Loucy (cell line): ENCODE data around the gene USO1.
"Not testable (repeated sequence)": the region's sequence is repeated elsewhere in the genome, so short reads cannot be mapped to it uniquely, and the experiment has no call there.

Source experiments
- H2AFZ ChIP-seq: fragments of 200-600 bp; sonication (generic); 2 replicates; pipeline ENCODE4 v1.6.0; 2016; ENCODE audit warnings: antibody characterized with exemption, mild to moderate bottlenecking, low read length, moderate library complexity
- H3F3A ChIP-seq: fragments of 200-600 bp; 2 replicates; pipeline ENCODE4 v1.6.0; 2016; ENCODE audit warnings: antibody characterized with exemption, low read depth, mild to moderate bottlenecking
- H3K27me3 ChIP-seq: fragments of 200-600 bp; sonication (generic); 2 replicates; pipeline ENCODE4 v1.6.1; 2014; ENCODE audit warnings: low read length, mild to moderate bottlenecking; ENCODE audit not compliant: insufficient read depth, poor library complexity, severe bottlenecking
- H3K36me3 ChIP-seq: fragments of 200-600 bp; sonication (generic); 2 replicates; pipeline ENCODE4 v1.6.1; 2016; ENCODE audit warnings: low read length; ENCODE audit not compliant: insufficient read depth
- H3K4me1 ChIP-seq: fragments of 200-600 bp; sonication (generic); 2 replicates; pipeline ENCODE4 v1.5.1; 2014; ENCODE audit warnings: low read length, mild to moderate bottlenecking; ENCODE audit not compliant: insufficient read depth, poor library complexity, severe bottlenecking
- H3K4me2 ChIP-seq: fragments of 200-600 bp; sonication (generic); 2 replicates; pipeline ENCODE4 v1.6.0; 2014; ENCODE audit warnings: antibody characterized with exemption, low read length, low read depth, mild to moderate bottlenecking; ENCODE audit not compliant: poor library complexity, severe bottlenecking
- H3K4me3 ChIP-seq: fragments of 200-600 bp; sonication (generic); 2 replicates; pipeline ENCODE4 v1.5.1; 2014; ENCODE audit warnings: low read length, mild to moderate bottlenecking, mixed read lengths; ENCODE audit not compliant: poor library complexity, severe bottlenecking
- H3K79me2 ChIP-seq: fragments of 200-600 bp; sonication (generic); 2 replicates; pipeline ENCODE4 v1.6.1; 2014; ENCODE audit warnings: low read length; ENCODE audit not compliant: insufficient read depth
- H3K9ac ChIP-seq: fragments of 200-600 bp; sonication (generic); 2 replicates; pipeline ENCODE4 v1.6.0; 2014; ENCODE audit warnings: mild to moderate bottlenecking, low read depth, low read length, moderate library complexity; ENCODE audit not compliant: poor library complexity, severe bottlenecking
- H3K9me2 ChIP-seq: fragments of 200-600 bp; sonication (generic); replicated peaks from 2 replicates; pipeline ENCODE4 v1.6.1; 2016; ENCODE audit warnings: low read depth, low read length, mixed read lengths
- H3K9me3 ChIP-seq: fragments of 200-600 bp; sonication (generic); 2 replicates; pipeline ENCODE4 v1.6.1; 2014; ENCODE audit warnings: mild to moderate bottlenecking, antibody characterized with exemption, low read length, low read depth; ENCODE audit not compliant: insufficient read depth
- H4K20me1 ChIP-seq: fragments of 200-600 bp; sonication (generic); 2 replicates; pipeline ENCODE4 v1.6.0; 2014; ENCODE audit warnings: antibody characterized with exemption, low read length, mild to moderate bottlenecking; ENCODE audit not compliant: insufficient read depth, poor library complexity, severe bottlenecking
- EZH2phosphoT487 ChIP-seq: fragments of 200-600 bp; IDR thresholded peaks from 2 replicates; pipeline ENCODE4 v1.6.1; 2018; ENCODE audit warnings: antibody characterized with exemption, mild to moderate bottlenecking, moderate library complexity, borderline replicate concordance
- TF ChIP-seq, protein P1 (sequence below): fragments of 200-600 bp; sonication (generic); conservative IDR thresholded peaks from 2 replicates; pipeline ENCODE4 v1.5.1; 2014; ENCODE audit warnings: mild to moderate bottlenecking, antibody characterized with exemption, low read length

Gene USO1

GRCh38 chr4:75723163-75724065 lies 963 bp upstream of the USO1 start:
- Histone ChIP-seq H3K9me2 (no peaks in the 10 kb centered on the region), H3F3A (no peaks in the 10 kb centered on the region), H3K79me2 (peaks cover 67% of the 10 kb centered on the region), H3K27me3 (no peaks in the 10 kb centered on the region), H3K4me1 (peaks cover 50% of the 10 kb centered on the region), H3K9me3 (no peaks in the 10 kb centered on the region), H4K20me1 (peaks cover 25% of the 10 kb centered on the region), H3K36me3 (no peaks in the 10 kb centered on the region), H3K9ac (peak overlapping the region; percentile 86), H3K4me3 (peak overlapping the region; percentile 74), H3K4me2 (peak overlapping the region; percentile 96), H2AFZ (peak overlapping the region; percentile 86)
- no peak for TF ChIP-seq EZH2phosphoT487
- TF ChIP-seq, protein P1, sequence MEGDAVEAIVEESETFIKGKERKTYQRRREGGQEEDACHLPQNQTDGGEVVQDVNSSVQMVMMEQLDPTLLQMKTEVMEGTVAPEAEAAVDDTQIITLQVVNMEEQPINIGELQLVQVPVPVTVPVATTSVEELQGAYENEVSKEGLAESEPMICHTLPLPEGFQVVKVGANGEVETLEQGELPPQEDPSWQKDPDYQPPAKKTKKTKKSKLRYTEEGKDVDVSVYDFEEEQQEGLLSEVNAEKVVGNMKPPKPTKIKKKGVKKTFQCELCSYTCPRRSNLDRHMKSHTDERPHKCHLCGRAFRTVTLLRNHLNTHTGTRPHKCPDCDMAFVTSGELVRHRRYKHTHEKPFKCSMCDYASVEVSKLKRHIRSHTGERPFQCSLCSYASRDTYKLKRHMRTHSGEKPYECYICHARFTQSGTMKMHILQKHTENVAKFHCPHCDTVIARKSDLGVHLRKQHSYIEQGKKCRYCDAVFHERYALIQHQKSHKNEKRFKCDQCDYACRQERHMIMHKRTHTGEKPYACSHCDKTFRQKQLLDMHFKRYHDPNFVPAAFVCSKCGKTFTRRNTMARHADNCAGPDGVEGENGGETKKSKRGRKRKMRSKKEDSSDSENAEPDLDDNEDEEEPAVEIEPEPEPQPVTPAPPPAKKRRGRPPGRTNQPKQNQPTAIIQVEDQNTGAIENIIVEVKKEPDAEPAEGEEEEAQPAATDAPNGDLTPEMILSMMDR, result no peak

DNA sequence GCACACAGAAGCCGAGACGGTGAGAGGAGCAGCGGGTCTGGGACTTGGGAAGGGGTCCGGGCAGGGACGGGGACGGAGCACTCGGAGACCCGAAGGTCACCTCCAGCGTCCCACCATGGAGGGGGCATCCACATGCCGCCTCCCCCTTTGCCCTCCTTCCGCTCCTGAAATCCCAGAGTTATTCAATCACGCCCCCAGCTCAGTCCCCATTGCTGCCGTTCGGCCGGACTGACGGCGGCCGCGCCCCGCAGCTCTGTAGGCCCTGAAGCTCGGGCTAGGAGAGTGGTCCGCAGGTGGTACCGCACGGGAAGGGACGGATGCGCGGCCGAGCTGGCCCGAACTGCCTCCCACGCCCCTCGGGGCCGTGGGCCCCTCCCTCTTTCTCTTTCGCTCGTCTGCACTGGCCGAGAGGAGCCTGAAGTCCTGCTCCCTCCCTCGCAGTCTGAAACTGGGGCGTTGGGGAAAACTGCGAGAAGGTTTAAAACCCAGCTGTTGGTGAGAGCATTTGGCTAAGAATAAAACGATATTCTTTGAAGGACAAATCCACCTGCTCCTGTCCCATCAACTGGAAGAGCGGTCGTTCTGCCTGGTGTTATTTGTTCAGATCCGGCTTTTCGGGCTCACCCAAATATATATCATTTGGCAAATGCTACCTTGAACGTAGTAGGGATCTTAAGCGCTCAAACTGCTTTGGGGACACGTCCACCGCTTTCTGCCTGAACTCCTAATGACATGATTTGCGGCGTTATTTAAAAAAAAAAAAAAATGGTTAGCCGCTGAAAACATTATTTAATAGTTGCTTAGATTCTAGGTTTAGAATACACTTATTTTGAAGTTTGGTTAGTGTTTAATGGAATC lies 719 bp downstream of the USO1 start:
- no peaks in the 10 kb centered on the region for H3K27me3 ChIP-seq
- H3F3A ChIP-seq, result no peaks in the 10 kb centered on the region
- H3K9ac ChIP-seq, result peak overlapping the region; percentile 86
- peaks cover 29% of the 10 kb centered on the region for H4K20me1 ChIP-seq
- peaks cover 80% of the 10 kb centered on the region for H3K79me2 ChIP-seq
- peak overlapping the region; percentile 92 for H2AFZ ChIP-seq
- H3K4me1 ChIP-seq, result peaks cover 60% of the 10 kb centered on the region
- no peaks in the 10 kb centered on the region for H3K9me2 ChIP-seq
- H3K4me2 ChIP-seq, result peak overlapping the region; percentile 87
- TF ChIP-seq EZH2phosphoT487, result no peak
- TF ChIP-seq, protein P1, result no peak
- peak overlapping the region; percentile 74 for H3K4me3 ChIP-seq
- H3K9me3 ChIP-seq, result no peaks in the 10 kb centered on the region
- H3K36me3 ChIP-seq, result no peaks in the 10 kb centered on the region

DNA sequence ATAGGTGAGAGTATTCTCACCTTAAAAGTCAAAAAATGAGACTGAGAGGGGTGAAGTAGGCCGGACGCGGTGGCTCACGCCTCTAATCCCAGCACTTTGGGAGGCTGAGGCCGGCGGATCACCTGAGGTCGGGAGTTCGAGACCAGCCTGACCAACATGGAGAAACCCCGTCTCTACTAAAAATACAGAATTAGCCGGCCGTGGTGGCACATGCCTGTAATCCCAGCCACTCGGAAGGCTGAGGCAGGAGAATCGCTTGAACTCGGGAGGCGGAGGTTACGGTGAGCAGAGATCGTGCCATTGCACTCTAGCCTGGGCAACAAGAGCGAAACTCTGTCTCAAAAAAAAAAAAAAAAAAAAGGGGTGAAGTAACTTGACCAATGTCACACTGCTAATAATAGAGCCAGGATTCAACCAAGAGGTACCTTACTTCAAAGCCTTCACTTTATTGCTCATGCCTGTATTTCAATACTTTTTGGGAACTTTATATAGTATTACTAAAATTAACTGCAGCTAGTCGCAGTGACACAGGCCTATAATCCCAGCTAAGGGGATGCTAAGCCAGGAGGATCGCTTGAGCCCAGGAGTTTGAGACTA lies 1.7 kb downstream of the USO1 start:
- not testable (repeated sequence) for H2AFZ ChIP-seq, H3K9me3 ChIP-seq, H3F3A ChIP-seq, H3K9me2 ChIP-seq, H3K27me3 ChIP-seq, H3K36me3 ChIP-seq
- Histone ChIP-seq H3K4me2 (peak overlapping the region; percentile 87), H3K4me1 (peaks cover 63% of the 10 kb centered on the region), H3K9ac (peak overlapping the region; percentile 86), H3K79me2 (peaks cover 88% of the 10 kb centered on the region), H4K20me1 (peaks cover 35% of the 10 kb centered on the region), H3K4me3 (peak overlapping the region; percentile 74)
